PC-9 (cell line): Measurements from ENCODE around the gene SUMF2. TPM values are rescaled to one million over a fixed set of nuclear protein-coding genes. Genes with fewer than 3 reads are reported as not detected.
"Not testable (repeated sequence)": the region's sequence is repeated elsewhere in the genome, so short reads cannot be mapped to it uniquely, and the experiment has no call there.

Source experiments
- BruUV-seq: library from RNA; stranded (reverse); fragments of 400-500 nt; replicated peaks from 2 replicates; lab custom pipeline; 2021; lab: Mats Ljungman, UMichigan
- CTCF ChIA-PET: fragments of 300-600 bp; sonication (Branson Sonifier 250); formaldehyde crosslinking; loops from one replicate; lab custom pipeline; 2022; ENCODE audit warnings: antibody characterized with exemption; lab: Charles Lee
- POLR2A ChIA-PET: fragments of 300-600 bp; sonication (Branson Sonifier 250); formaldehyde crosslinking; loops from one replicate; lab custom pipeline; 2022; ENCODE audit warnings: antibody characterized with exemption; ENCODE audit not compliant: unreplicated experiment; lab: Charles Lee
- DNase-seq, 2 experiments: peaks; one replicate each; pipeline versions ENCODE4 v3.0.0 to v3.0.0-alpha.2; 2015 to 2022; ENCODE audit warnings: mixed read lengths in 1 of 2
- H2AFZ ChIP-seq: fragments of 200-600 bp; sonication (generic); 2 replicates; pipeline ENCODE4 v1.8.1; 2017; ENCODE audit warnings: antibody characterized with exemption
- H3F3A ChIP-seq: fragments of 200-600 bp; sonication (generic); 2 replicates; pipeline ENCODE4 v1.8.1; 2017; ENCODE audit warnings: antibody characterized with exemption, mild to moderate bottlenecking, low read depth; ENCODE audit not compliant: insufficient read depth
- H3K27ac ChIP-seq: fragments of 200-600 bp; sonication (generic); 2 replicates; pipeline ENCODE4 v1.6.1; 2016; ENCODE audit warnings: mixed run types
- H3K27me3 ChIP-seq: fragments of 200-600 bp; sonication (generic); 2 replicates; pipeline ENCODE4 v1.6.1; 2016; ENCODE audit warnings: low read depth, mixed run types; ENCODE audit not compliant: insufficient read depth
- H3K36me3 ChIP-seq: fragments of 200-600 bp; sonication (generic); 2 replicates; pipeline ENCODE4 v1.6.1; 2016; ENCODE audit warnings: low read depth, mixed run types
- H3K4me1 ChIP-seq: fragments of 200-600 bp; sonication (generic); replicated peaks from 2 replicates; pipeline ENCODE4 v1.6.1; 2016; ENCODE audit warnings: mixed run types; ENCODE audit not compliant: insufficient read depth
- H3K4me2 ChIP-seq: fragments of 200-600 bp; sonication (generic); 2 replicates; pipeline ENCODE4 v1.6.1; 2017; ENCODE audit warnings: mixed run types
- H3K4me3 ChIP-seq: fragments of 200-600 bp; sonication (generic); 2 replicates; pipeline ENCODE4 v1.6.1; 2016; ENCODE audit warnings: mixed run types
- H3K79me2 ChIP-seq: fragments of 200-600 bp; sonication (generic); 2 replicates; pipeline ENCODE4 v1.6.1; 2017; ENCODE audit warnings: low read depth, mixed run types
- H3K9me2 ChIP-seq: fragments of 200-600 bp; sonication (generic); 2 replicates; pipeline ENCODE4 v1.8.1; 2017; ENCODE audit warnings: mild to moderate bottlenecking; ENCODE audit not compliant: insufficient read depth
- H3K9me3 ChIP-seq: fragments of 200-600 bp; sonication (generic); 2 replicates; pipeline ENCODE4 v1.8.1; 2016; ENCODE audit warnings: low read depth; ENCODE audit not compliant: insufficient read depth
- H4K20me1 ChIP-seq: fragments of 200-600 bp; sonication (generic); 2 replicates; pipeline ENCODE4 v1.8.1; 2017; ENCODE audit not compliant: insufficient read depth
- EZH2 ChIP-seq: fragments of 200-600 bp; sonication (generic); IDR thresholded peaks from 2 replicates; pipeline ENCODE4 v1.8.0; 2017; ENCODE audit warnings: antibody characterized with exemption, low read depth
- intact Hi-C: fragments of 100-400 bp; cut with micrococcal nuclease; formaldehyde crosslinking; loops from one replicate; pipeline ENCODE4 v1.10.0; 2022; ENCODE audit not compliant: unreplicated experiment
- total RNA-seq: library from RNA; stranded (reverse); gene quantifications from 2 replicates; pipeline ENCODE4 v1.2.3, GENCODE V29; 2021
- TF ChIP-seq, protein P1 (sequence below): fragments of 200-600 bp; sonication (generic); conservative IDR thresholded peaks from 2 replicates; pipeline ENCODE4 v1.6.1; 2017; ENCODE audit warnings: mixed run types, antibody characterized with exemption, mild to moderate bottlenecking, moderate library complexity

Gene SUMF2
- total RNA-seq, 1 experiment from 2014 or later, result 256 TPM

DNA sequence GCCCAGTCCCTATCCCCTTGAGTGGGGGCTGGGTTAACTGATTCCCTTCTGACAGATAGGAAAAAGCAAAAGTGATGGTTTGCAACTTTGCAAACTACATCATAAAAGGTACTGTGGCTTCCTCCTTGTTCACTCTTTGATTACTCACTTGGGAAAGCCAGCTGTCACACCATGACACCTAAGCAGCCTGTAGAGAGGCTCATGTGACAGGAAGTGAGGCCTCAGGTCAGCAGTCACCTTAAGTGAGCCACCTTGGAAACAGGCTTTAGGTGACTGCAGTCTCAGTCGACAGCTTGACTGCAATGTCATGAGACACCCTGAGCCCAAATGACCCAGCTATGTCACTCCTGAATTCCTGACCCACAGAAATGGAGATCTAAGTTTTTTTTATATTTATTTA is 46.5 kb downstream of the SUMF2 start:
- Histone ChIP-seq H4K20me1 (no peaks in the 10 kb centered on the region), H3K4me2 (no peak overlapping the region), H3K4me1 (peaks cover 8% of the 10 kb centered on the region), H3K27me3 (no peaks in the 10 kb centered on the region), H3K4me3 (no peak overlapping the region), H3K79me2 (peaks cover 7% of the 10 kb centered on the region), H3K36me3 (no peaks in the 10 kb centered on the region), H3K9me2 (no peaks in the 10 kb centered on the region), H3K27ac (no peak overlapping the region), H3K9me3 (no peaks in the 10 kb centered on the region), H2AFZ (no peak overlapping the region), H3F3A (peaks cover 6% of the 10 kb centered on the region; the same call in 1 of the 2 replicates)
- DNase-seq, result peak in 1 of 2 experiments; percentile 64
- BruUV-seq, result no TSS peak
- ChIA-PET CTCF (no interaction called here), POLR2A (no interaction called here)
- intact Hi-C loops, result no loop called here
- TF ChIP-seq EZH2, result no peak
- TF ChIP-seq, protein P1, sequence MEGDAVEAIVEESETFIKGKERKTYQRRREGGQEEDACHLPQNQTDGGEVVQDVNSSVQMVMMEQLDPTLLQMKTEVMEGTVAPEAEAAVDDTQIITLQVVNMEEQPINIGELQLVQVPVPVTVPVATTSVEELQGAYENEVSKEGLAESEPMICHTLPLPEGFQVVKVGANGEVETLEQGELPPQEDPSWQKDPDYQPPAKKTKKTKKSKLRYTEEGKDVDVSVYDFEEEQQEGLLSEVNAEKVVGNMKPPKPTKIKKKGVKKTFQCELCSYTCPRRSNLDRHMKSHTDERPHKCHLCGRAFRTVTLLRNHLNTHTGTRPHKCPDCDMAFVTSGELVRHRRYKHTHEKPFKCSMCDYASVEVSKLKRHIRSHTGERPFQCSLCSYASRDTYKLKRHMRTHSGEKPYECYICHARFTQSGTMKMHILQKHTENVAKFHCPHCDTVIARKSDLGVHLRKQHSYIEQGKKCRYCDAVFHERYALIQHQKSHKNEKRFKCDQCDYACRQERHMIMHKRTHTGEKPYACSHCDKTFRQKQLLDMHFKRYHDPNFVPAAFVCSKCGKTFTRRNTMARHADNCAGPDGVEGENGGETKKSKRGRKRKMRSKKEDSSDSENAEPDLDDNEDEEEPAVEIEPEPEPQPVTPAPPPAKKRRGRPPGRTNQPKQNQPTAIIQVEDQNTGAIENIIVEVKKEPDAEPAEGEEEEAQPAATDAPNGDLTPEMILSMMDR, result no peak

DNA sequence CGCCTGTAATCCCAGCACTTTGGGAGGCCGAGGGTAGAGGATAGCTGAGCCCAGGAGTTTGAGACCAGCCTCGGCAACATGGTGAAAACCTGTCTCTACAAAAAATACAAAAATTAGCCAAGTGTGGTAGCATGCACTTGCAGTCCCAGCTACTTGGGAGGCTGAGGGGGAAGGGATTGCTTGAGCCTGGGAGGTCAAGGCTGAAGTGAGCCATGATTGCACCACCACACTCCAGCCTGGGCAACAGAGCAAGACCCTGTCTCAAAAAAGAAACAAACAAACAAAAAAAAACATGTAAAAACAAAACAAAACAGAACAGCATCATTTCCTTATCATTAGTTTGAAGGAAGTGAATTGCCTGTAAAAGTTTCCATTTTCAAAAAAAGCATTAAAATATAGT is 48.2 kb downstream of the SUMF2 start:
- H4K20me1 ChIP-seq, H3F3A ChIP-seq, H2AFZ ChIP-seq, H3K36me3 ChIP-seq, CTCF ChIA-PET, intact Hi-C loops, H3K4me2 ChIP-seq, DNase-seq, BruUV-seq, H3K9me2 ChIP-seq, H3K4me1 ChIP-seq, H3K27ac ChIP-seq, H3K4me3 ChIP-seq, H3K79me2 ChIP-seq, H3K27me3 ChIP-seq, H3K9me3 ChIP-seq: not testable (repeated sequence)
- POLR2A ChIA-PET, result interaction anchor here (0.7 kb wide), 1 partner anchor 928 kb away, joined by 22 read pairs; no protein-coding TSS in a partner anchor

GRCh38 chr7:56115852-56116538 is 51.9 kb downstream of the SUMF2 start, which contains the start of gene NUPR2:
Gene NUPR2 (minus strand): TSS chr7:56116417. CDS start chr7:56116314, 103 bp downstream.
- BruUV-seq, result no TSS peak
- Histone ChIP-seq H3K4me1 (no peaks in the 10 kb centered on the region), H3K79me2 (no peaks in the 10 kb centered on the region), H3K9me2 (no peaks in the 10 kb centered on the region), H3K27ac (no peak within 1 kb of the TSS), H4K20me1 (no peaks in the 10 kb centered on the region), H3K4me3 (no peak within 1 kb of the TSS), H3F3A (no peaks in the 10 kb centered on the region), H3K4me2 (no peak within 1 kb of the TSS), H3K9me3 (no peaks in the 10 kb centered on the region), H3K27me3 (no peaks in the 10 kb centered on the region), H3K36me3 (no peaks in the 10 kb centered on the region), H2AFZ (no peak within 1 kb of the TSS)
- no peak for DNase-seq
- ChIA-PET CTCF (no interaction called here), POLR2A (no interaction called here)
- intact Hi-C loops, result no loop called here
- no peak for TF ChIP-seq EZH2
- TF ChIP-seq, protein P1, result no peak

DNA sequence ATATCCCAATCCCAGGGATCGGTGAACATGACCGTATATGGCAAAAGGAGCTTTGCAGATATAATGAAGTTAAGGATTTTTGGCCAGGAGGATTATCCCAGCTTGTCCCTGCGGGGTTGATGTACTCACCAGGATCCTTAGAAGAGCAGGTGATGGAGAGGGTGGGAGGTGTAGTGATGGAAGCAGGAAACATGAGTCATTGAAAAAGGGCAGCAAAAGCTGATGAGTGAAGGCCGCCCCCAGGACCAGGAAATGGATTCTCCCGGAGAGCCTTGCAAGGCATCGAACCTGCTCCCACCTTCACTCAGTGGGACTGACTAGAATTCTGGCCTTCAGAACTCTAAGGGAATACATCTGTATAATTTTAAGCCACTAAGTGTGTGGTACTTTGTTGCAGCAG is 57.4 kb downstream of the SUMF2 start:
- Histone ChIP-seq H3K4me2 (no peak overlapping the region), H3K4me3 (no peak overlapping the region), H2AFZ (no peak overlapping the region), H4K20me1 (no peaks in the 10 kb centered on the region), H3F3A (no peaks in the 10 kb centered on the region), H3K4me1 (no peaks in the 10 kb centered on the region), H3K9me2 (no peaks in the 10 kb centered on the region), H3K27me3 (no peaks in the 10 kb centered on the region), H3K27ac (no peak overlapping the region), H3K79me2 (no peaks in the 10 kb centered on the region), H3K9me3 (no peaks in the 10 kb centered on the region), H3K36me3 (no peaks in the 10 kb centered on the region)
- DNase-seq, result no peak
- BruUV-seq, result no TSS peak
- TF ChIP-seq, protein P1, result no peak
- no peak for TF ChIP-seq EZH2
- intact Hi-C loops, result no loop called here
- ChIA-PET POLR2A (no interaction called here), CTCF (no interaction called here)
